Measurements from ENCODE around the gene AP3B1.

GRCh38 chr5:78326930-78327329 is 32.4 kb upstream of the AP3B1 start:
- TF ChIP-seq, protein P1, sequence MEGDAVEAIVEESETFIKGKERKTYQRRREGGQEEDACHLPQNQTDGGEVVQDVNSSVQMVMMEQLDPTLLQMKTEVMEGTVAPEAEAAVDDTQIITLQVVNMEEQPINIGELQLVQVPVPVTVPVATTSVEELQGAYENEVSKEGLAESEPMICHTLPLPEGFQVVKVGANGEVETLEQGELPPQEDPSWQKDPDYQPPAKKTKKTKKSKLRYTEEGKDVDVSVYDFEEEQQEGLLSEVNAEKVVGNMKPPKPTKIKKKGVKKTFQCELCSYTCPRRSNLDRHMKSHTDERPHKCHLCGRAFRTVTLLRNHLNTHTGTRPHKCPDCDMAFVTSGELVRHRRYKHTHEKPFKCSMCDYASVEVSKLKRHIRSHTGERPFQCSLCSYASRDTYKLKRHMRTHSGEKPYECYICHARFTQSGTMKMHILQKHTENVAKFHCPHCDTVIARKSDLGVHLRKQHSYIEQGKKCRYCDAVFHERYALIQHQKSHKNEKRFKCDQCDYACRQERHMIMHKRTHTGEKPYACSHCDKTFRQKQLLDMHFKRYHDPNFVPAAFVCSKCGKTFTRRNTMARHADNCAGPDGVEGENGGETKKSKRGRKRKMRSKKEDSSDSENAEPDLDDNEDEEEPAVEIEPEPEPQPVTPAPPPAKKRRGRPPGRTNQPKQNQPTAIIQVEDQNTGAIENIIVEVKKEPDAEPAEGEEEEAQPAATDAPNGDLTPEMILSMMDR (IDR thresholded peaks at IDR 0.05; ENCODE audit: borderline replicate concordance, extremely low read depth, low read length, poor library complexity, severe bottlenecking) = no peak
- TF ChIP-seq EZH2 (IDR thresholded peaks at IDR 0.05; ENCODE audit: borderline replicate concordance, low read depth, low read length, severe bottlenecking) = no peak
